Epithelial cell of esophagus (primary cell): ENCODE data around the gene FOXP4.

Source experiments
- DNase-seq: peaks from one replicate; pipeline ENCODE4 v3.0.0; 2010; ENCODE audit warnings: low read depth
- H3K4me3 ChIP-seq: 2 replicates; pipeline ENCODE4 v1.5.1; 2011; ENCODE audit warnings: mild to moderate bottlenecking, low read length, control low read depth
- TF ChIP-seq, protein P1 (sequence below): IDR thresholded peaks from 2 replicates; pipeline ENCODE4 v1.5.1; 2011; ENCODE audit warnings: low read depth, mild to moderate bottlenecking, low read length, control low read depth, inconsistent platforms; ENCODE audit not compliant: insufficient read depth; ENCODE audit errors: missing control alignments

The FOXP4 gene

DNA sequence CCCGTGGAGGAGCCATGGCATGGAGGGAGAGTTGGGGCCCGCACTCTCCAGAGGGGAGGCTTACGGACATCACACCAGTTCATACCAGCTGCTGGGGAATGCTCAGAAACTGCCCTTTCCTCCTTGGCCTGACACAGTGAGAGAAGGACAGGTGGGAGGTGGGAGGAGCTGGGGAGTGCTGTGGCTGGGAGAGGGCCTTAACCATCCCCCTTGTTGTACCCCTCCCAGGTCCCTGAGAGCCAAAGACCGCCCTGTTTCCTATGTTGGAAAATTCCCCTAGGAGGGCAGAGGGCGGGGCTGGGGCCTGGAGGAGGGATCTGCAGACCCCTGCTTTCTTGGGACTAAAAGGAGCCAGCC lies 24.1 kb downstream of the FOXP4 start:
- DNase-seq, result no peak
- no peak overlapping the region for H3K4me3 ChIP-seq
- TF ChIP-seq, protein P1, sequence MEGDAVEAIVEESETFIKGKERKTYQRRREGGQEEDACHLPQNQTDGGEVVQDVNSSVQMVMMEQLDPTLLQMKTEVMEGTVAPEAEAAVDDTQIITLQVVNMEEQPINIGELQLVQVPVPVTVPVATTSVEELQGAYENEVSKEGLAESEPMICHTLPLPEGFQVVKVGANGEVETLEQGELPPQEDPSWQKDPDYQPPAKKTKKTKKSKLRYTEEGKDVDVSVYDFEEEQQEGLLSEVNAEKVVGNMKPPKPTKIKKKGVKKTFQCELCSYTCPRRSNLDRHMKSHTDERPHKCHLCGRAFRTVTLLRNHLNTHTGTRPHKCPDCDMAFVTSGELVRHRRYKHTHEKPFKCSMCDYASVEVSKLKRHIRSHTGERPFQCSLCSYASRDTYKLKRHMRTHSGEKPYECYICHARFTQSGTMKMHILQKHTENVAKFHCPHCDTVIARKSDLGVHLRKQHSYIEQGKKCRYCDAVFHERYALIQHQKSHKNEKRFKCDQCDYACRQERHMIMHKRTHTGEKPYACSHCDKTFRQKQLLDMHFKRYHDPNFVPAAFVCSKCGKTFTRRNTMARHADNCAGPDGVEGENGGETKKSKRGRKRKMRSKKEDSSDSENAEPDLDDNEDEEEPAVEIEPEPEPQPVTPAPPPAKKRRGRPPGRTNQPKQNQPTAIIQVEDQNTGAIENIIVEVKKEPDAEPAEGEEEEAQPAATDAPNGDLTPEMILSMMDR, result no peak

DNA sequence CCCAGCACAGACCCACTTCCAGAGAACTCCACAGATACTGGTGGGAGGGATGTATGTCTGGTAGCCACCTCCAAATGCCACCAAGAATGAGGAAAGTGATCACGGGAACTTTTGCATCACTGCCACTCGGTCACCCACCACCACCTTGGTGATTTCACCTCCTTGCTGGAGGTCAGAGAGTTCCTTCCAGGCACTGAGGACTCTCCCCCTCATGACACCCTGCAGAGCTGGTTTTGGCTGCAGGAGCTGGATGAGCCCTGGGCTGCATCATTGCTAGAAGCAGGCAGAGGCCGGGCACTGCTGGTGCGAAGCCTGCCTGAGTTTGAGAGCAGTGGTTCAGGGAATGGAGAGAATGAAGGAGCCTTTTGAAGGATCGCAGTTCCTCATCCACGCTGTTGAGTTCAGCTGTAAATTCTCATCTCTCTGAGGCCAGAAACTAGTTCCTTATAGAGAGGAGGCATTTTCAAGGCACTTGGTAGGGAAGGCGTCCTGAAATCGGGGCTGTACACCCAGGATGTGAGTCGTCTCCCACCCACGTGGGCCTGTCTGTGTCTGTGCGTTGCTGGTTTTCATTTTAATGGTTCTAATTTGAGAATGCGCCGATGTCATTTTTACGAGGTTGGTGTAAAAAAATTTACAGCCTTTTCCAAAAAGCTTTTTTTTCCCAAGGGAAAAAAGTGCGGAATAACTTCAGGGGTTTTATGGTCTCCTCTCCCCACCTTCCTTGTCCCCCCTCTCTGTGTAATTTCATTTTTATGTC lies 25.0 kb downstream of the FOXP4 start:
- no peak for DNase-seq
- TF ChIP-seq, protein P1, result no peak
- no peak overlapping the region for H3K4me3 ChIP-seq

DNA sequence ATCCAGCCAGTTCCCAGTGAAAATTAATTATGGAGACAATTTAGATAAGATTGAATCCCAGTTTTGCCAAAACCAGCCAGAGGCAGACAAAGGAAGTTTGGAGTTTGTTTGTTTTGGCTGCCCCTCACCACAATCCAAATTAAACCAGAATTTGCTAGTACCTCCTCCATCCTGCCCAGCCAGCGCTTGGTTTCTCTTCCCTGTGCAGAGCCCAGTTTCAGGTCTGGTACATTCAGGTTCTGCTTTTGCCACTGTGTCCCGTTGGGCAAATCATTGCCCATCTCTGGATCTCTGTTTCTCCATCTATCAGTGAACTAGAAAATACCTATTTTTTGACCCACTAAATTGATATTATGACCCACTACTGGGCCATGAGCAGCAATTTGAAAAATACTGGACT lies 26.4 kb downstream of the FOXP4 start:
- H3K4me3 ChIP-seq, result no peak overlapping the region
- TF ChIP-seq, protein P1, result no peak

DNA sequence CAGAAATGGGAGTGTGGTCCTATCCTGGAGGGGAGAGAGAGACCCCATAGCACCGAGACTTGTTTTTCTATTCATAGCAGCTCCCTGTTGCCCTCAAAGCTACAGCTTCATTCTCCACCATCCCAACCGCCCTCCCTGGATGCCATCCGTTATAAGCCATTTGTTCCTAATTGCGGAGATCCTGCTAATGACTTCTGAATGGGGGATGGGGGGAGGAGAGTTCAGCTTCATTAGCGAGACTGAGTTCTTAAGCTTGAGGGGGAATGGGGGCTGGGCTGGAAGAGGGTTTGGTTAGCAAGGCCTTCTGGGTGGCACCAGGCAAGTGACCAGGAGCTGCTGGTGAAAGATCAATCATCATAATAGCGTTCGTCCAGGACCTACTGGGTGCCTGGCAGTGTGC lies 27.1 kb downstream of the FOXP4 start:
- DNase-seq, result no peak
- H3K4me3 ChIP-seq, result no peak overlapping the region
- TF ChIP-seq, protein P1, result no peak

More for the DNA sequence above, 26.4 kb downstream of the FOXP4 start:
- DNase-seq, result no peak

DNA sequence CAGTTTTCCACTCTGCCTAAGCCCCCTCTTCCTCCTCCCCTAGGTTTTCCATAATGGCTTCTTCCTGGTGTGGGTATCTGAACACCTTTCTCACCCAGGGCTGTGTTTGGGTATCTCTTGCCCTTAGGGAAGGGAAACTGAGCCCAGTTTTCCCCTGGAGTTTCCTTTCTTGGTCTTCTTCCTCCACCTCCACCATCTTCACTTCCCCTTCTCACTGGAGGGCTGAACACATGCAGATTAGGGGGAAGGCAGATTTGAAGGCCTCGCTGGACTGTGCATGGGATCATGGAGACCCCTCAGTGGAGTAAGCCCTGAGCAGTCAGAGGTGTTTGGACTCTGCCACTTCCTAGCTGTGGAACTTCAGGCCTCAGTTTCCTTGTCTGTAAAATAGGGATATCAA lies 27.8 kb downstream of the FOXP4 start:
- TF ChIP-seq, protein P1, result no peak
- no peak overlapping the region for H3K4me3 ChIP-seq
- DNase-seq, result no peak

DNA sequence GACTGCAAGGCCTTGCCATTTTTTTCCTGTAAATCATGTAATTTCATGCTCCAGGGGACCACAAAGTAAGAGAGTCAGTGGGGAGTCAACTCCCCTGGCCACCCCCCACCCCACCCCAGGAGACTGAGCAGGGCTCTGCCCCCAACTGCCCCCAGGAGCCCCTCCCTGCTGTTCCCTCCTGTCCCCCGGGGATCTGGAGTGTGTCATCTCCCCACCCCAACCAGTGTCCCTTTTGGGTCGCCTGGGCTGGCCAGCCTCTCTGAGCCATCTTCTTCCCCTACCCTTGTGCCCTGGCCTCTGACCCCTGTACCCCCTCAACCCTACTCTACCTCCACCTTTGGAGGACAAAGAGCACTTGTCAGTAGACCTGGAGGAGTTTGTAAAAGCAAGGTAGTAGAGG lies 29.4 kb downstream of the FOXP4 start:
- no peak for DNase-seq
- TF ChIP-seq, protein P1, result no peak
- H3K4me3 ChIP-seq, result no peak overlapping the region

DNA sequence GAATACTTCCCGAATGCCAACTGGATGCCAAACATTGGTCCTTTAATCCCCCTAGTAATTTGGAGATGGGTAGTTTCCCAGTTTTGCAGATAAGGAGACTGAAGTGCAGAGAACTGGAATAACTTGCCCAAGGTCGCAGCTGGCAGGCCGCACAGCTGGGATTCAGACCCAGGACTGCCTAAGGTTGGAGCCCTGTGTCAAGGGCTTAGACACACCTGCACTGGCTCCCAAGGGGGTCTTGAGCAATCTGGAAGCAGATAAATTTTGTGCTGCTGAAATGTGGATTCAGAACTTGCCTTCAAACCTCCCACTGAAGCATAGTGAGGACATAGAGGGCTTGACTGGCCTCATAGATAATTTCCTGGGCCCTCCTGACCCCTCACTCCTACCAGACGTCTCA lies 30.5 kb downstream of the FOXP4 start:
- no peak overlapping the region for H3K4me3 ChIP-seq
- no peak for DNase-seq
- TF ChIP-seq, protein P1, result no peak
